Measurements from ENCODE around the gene SEPSECS. TPM values are rescaled to one million over a fixed set of nuclear protein-coding genes. Genes with fewer than 3 reads are reported as not detected.

Gene SEPSECS
- total and polyA plus RNA-seq, 2 donors (not counting 1 experiment from before 2014, with no cell fraction given): 5.9 to 12.4 TPM

DNA sequence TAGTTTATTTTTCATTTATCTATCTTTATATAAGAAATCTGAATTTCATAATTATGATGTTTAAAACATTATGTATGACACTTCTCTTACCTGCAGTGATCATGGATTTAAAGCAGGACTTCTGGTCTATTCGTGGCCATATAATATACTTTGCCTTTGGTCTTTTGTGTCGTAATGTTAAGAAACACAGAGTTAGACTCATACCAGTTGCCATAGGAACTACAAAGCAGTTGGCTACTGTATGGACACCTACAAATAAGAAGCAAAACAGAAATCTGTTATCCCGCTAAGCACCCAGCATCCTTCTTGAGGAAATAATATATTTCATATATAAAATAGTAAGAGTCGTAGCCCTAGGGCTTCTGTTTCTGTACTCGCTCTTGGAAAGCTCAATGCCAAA, 4.3 kb downstream of the SEPSECS start:
- Histone ChIP-seq H3K27me3 (ENCODE audit: control insufficient read depth, insufficient read depth, low read length) (no peaks in the 10 kb centered on the region), H4K20me1 (ENCODE audit: control insufficient read depth, extremely low read depth, insufficient read depth, low read length) (no peaks in the 10 kb centered on the region), H2AFZ (ENCODE audit: low read length) (no peak overlapping the region), H3K9me3 (ENCODE audit: control insufficient read depth, insufficient read depth, low read depth, low read length) (no peaks in the 10 kb centered on the region), H3K4me2 (ENCODE audit: extremely low read depth, insufficient read depth, low read length) (no peak overlapping the region), H3K27ac (ENCODE audit: insufficient read depth, low read length) (no peak overlapping the region), H3K36me3 (ENCODE audit: control insufficient read depth, insufficient read depth, low read length) (no peaks in the 10 kb centered on the region), H3K4me3 (replicated peaks in 1 of 4; ENCODE audit: control extremely low read depth in 1 of 4, insufficient read depth in 1 of 4, low read depth in 3 of 4, low read length in 4 of 4) (no peak overlapping the region), H3K79me2 (ENCODE audit: control insufficient read depth, insufficient read depth, low read length) (peaks cover 2% of the 10 kb centered on the region), H3K4me1 (ENCODE audit: control insufficient read depth, extremely low read depth, insufficient read depth, low read length) (no peaks in the 10 kb centered on the region), H3K9ac (ENCODE audit: insufficient read depth, low read length) (no peak overlapping the region)
- DNase-seq (ENCODE audit: low read depth in 2 of 2): no peak
- TF ChIP-seq EZH2 (IDR thresholded peaks at IDR 0.05; ENCODE audit: low read length, missing control alignments): no peak
- TF ChIP-seq, protein P1, sequence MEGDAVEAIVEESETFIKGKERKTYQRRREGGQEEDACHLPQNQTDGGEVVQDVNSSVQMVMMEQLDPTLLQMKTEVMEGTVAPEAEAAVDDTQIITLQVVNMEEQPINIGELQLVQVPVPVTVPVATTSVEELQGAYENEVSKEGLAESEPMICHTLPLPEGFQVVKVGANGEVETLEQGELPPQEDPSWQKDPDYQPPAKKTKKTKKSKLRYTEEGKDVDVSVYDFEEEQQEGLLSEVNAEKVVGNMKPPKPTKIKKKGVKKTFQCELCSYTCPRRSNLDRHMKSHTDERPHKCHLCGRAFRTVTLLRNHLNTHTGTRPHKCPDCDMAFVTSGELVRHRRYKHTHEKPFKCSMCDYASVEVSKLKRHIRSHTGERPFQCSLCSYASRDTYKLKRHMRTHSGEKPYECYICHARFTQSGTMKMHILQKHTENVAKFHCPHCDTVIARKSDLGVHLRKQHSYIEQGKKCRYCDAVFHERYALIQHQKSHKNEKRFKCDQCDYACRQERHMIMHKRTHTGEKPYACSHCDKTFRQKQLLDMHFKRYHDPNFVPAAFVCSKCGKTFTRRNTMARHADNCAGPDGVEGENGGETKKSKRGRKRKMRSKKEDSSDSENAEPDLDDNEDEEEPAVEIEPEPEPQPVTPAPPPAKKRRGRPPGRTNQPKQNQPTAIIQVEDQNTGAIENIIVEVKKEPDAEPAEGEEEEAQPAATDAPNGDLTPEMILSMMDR (conservative IDR thresholded peaks at IDR 0.05 in 1 of 2, IDR thresholded peaks at IDR 0.05 in 1 of 2; ENCODE audit: low read depth in 1 of 2, low read length in 2 of 2): no peak

DNA sequence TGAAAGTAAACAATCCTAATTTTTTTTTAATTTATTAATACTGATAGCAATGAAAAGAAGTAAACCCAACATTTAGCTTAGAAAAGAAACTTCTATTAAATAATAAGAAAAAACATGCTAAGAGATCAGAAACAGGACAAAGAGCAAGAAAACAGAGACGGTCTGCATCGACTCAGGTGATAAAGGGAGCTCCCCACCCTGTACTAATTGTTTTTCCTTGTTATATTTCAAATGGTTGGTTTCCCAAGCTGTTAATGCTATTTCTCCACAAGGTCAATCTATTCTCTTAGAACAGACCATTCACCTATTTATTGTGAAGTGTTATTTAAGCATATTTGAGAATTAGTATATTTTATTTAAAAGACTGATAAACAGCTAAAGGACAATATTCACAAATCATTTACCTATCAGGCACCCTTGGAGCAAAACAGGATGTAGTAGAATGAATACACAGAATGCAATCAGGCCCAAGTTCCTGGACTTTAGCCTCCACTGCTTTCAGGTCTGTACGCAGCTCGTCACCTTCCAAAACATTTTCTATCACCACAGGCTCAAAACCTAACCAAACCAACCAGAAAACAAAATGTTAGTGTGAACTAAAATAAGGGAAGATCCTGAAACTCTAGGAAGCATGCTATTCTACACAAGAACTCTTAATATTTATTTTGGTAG, 5.5 kb downstream of the SEPSECS start:
- H3K9ac ChIP-seq (ENCODE audit: insufficient read depth, low read length): no peak overlapping the region
- TF ChIP-seq, protein P1 (conservative IDR thresholded peaks at IDR 0.05 in 1 of 2, IDR thresholded peaks at IDR 0.05 in 1 of 2; ENCODE audit: low read depth in 1 of 2, low read length in 2 of 2): no peak

DNA sequence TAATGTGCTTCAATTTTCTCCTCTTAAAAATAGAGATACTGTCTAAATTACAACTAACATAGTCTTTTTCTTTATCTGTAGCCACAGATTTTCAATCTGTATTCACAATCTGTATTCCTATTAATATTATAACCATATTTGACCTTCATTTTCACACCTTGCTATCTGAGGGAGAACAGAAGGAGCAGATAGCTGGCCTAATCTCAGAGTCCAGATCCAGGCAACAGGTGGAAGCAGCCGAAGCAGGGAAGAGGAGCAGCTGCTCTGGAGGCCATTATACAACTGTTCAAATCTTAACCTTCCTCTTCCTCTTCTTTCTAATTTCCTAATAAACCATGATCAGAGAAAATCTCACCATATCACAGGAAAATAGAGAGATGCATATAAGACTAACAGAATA, 14.2 kb downstream of the SEPSECS start:
- Histone ChIP-seq H3K4me2 (ENCODE audit: extremely low read depth, insufficient read depth, low read length) (no peak overlapping the region), H3K36me3 (ENCODE audit: control insufficient read depth, insufficient read depth, low read length) (peaks cover 2% of the 10 kb centered on the region), H3K79me2 (ENCODE audit: control insufficient read depth, insufficient read depth, low read length) (no peaks in the 10 kb centered on the region), H3K4me3 (replicated peaks in 1 of 4; ENCODE audit: control extremely low read depth in 1 of 4, insufficient read depth in 1 of 4, low read depth in 3 of 4, low read length in 4 of 4) (no peak overlapping the region), H3K27me3 (ENCODE audit: control insufficient read depth, insufficient read depth, low read length) (no peaks in the 10 kb centered on the region), H3K9ac (ENCODE audit: insufficient read depth, low read length) (no peak overlapping the region), H3K27ac (ENCODE audit: insufficient read depth, low read length) (no peak overlapping the region), H4K20me1 (ENCODE audit: control insufficient read depth, extremely low read depth, insufficient read depth, low read length) (no peaks in the 10 kb centered on the region), H2AFZ (ENCODE audit: low read length) (no peak overlapping the region), H3K9me3 (ENCODE audit: control insufficient read depth, insufficient read depth, low read depth, low read length) (no peaks in the 10 kb centered on the region), H3K4me1 (ENCODE audit: control insufficient read depth, extremely low read depth, insufficient read depth, low read length) (no peaks in the 10 kb centered on the region)
- TF ChIP-seq, protein P1 (conservative IDR thresholded peaks at IDR 0.05 in 1 of 2, IDR thresholded peaks at IDR 0.05 in 1 of 2; ENCODE audit: low read depth in 1 of 2, low read length in 2 of 2): no peak
- TF ChIP-seq EZH2 (IDR thresholded peaks at IDR 0.05; ENCODE audit: low read length, missing control alignments): no peak
- DNase-seq (ENCODE audit: low read depth in 2 of 2): no peak

More for the DNA sequence above, 5.5 kb downstream of the SEPSECS start:
- Histone ChIP-seq H3K4me2 (ENCODE audit: extremely low read depth, insufficient read depth, low read length) (no peak overlapping the region), H3K79me2 (ENCODE audit: control insufficient read depth, insufficient read depth, low read length) (peaks cover 2% of the 10 kb centered on the region), H3K9me3 (ENCODE audit: control insufficient read depth, insufficient read depth, low read depth, low read length) (no peaks in the 10 kb centered on the region), H3K36me3 (ENCODE audit: control insufficient read depth, insufficient read depth, low read length) (no peaks in the 10 kb centered on the region), H3K4me1 (ENCODE audit: control insufficient read depth, extremely low read depth, insufficient read depth, low read length) (no peaks in the 10 kb centered on the region), H3K27ac (ENCODE audit: insufficient read depth, low read length) (no peak overlapping the region), H4K20me1 (ENCODE audit: control insufficient read depth, extremely low read depth, insufficient read depth, low read length) (no peaks in the 10 kb centered on the region), H3K27me3 (ENCODE audit: control insufficient read depth, insufficient read depth, low read length) (no peaks in the 10 kb centered on the region), H2AFZ (ENCODE audit: low read length) (no peak overlapping the region), H3K4me3 (replicated peaks in 1 of 4; ENCODE audit: control extremely low read depth in 1 of 4, insufficient read depth in 1 of 4, low read depth in 3 of 4, low read length in 4 of 4) (no peak overlapping the region)
- DNase-seq (ENCODE audit: low read depth in 2 of 2): no peak

Measured in fibroblast of lung (primary cell).